Cerebellar cortex (tissue), 1 donor: ENCODE results near the gene PRR35.
"Not testable (repeated sequence)": the region's sequence is repeated elsewhere in the genome, so short reads cannot be mapped to it uniquely, and the experiment has no call there.

ENCODE experiments used
- DNase-seq: peaks from one replicate; pipeline ENCODE4 v3.0.0-alpha.2; 2015; ENCODE audit warnings: low spot score

PRR35 gene

GRCh38 chr16:593807-594206 lies 33.6 kb downstream of the PRR35 start:
- DNase-seq: no peak

GRCh38 chr16:595094-595528 lies 34.9 kb downstream of the PRR35 start:
- no peak for DNase-seq

DNA sequence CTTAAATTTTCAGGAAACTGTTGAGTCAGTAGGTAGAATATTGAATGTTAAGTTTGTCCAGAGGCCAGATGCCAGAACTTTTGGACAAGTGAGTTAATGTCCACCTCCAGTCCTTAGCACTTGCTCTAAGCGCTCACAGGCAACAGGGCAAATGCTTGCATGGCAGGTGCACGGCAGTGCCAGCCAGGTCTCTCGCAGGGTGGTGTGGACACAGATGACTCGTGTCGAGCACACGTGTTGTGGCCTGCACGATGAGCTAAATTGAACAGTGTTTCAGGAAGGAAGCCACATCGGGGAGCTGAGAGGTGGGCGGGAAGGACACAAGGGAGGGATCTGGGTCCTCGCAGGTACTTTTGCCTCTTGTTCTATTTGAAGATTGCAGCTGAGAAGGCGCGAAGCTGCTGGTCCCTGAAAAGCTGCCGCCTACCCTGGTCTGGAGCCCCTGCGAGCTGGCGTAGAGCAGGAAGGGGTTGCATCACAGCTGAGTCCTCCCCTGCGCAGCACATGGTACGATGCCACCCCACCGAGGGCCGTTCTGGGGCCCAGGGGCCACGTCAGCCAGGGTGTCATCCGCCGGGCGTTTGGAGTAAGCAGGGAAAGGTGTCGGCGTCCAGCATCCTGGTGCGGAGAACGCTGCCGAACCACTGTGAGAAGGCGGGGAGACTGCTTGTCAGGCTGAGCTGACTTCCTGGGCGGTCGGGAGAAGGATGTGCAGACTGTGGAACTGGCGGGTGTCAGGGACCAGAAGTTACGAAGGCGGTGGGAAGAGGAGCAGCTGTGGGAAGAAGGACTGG lies 35.9 kb downstream of the PRR35 start:
- peak; percentile 85 for DNase-seq

- no peak for DNase-seq
Observed at GRCh38 chr16:596736-597060, 36.5 kb downstream of the PRR35 start.

- not testable (repeated sequence) for DNase-seq
Observed at GRCh38 chr16:597655-598054, 37.5 kb downstream of the PRR35 start.

- peak; percentile 49 for DNase-seq
Observed at GRCh38 chr16:598823-599739, 38.9 kb downstream of the PRR35 start.

DNA sequence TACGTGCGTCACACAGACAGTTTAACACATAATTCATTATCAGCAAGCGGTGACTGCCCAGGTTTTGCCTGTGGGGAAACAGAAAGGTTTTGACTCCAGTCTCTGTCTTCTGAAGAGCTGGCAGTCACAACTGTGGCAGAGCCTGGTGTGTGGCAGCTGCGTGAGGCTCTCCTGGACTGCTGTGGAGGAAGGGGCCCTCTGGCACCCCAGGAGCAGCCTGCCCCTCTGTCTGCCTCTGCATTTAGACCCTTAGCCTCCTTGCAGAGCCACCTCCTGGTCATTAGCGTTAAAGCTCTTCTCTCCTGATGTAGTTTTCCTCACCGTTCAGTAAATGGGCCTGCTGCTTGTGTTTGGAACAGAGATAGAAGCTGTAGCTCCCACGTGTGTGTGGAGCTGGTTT lies 40.6 kb downstream of the PRR35 start:
- DNase-seq: peak; percentile 73

DNA sequence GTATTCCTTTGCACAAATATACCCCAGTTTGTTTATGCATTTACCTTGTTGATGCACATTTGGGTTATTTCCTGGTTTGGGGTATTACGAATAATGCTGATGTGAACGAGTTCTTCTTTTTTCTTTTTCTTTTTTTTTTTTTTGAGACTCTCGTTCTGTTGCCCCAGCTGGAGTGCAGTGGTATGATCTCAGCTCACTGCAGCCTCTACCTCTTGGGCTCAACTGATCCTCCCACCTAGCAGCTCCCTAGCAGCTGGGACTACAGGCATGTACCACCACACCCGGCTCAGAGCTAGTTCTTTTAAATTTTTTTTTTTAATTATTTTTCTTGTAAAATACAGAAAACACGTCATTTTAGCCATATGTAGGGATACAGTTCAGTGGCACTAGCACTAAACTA lies 43.7 kb downstream of the PRR35 start:
- no peak for DNase-seq

DNA sequence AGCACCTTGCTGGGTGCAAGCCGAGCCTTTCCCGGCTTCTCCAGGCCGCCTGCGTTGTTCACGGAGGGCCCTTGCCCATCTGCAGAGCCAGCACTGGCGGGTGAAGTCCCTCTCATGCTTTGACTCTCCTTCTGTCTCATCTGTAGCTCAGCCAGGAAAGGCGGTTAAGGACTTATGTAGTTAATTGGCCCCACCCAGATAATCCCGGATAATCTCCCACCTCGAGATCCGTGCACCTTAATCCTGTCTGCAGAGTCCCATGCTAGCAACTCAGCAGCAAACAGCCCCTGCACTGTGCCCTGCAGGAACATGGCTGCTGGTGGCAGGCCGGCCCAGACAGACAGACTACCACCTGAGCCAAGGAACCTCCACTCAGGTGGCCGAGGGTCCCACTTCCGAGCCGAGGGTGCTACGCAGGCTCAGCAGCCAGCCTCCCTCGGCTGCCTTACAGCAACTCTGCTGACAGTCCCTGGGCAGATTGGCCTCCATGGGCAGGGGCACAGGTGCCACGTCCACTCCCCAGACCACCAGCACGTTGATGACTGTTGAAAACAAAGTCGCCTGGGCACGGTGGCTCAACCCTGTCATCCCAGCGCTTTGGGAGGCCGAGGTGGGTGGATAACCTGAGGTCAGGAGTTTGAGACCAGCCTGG lies 46.6 kb downstream of the PRR35 start:
- peak; percentile 46 for DNase-seq

GRCh38 chr16:608019-608418 lies 47.8 kb downstream of the PRR35 start:
- no peak for DNase-seq

DNA sequence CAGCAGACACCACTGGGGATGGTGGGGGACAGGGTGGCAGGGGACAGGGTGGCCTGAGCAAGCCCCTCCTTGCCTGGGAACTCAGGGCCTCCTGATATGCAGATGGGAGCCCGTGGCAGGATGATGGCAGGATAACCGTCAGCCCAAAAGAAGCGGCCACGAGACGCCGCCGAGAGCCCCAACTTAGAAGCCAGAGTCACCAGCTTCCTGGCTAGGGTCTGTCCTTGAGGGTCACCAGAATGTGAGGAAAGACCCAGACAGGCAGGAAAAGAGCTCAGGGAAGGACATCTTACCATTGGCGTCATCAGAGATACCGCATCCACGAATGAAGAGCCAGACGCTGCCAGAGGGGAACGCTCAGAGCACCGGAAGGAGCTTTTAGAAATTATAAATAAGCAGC lies 49.1 kb downstream of the PRR35 start:
- no peak for DNase-seq

DNA sequence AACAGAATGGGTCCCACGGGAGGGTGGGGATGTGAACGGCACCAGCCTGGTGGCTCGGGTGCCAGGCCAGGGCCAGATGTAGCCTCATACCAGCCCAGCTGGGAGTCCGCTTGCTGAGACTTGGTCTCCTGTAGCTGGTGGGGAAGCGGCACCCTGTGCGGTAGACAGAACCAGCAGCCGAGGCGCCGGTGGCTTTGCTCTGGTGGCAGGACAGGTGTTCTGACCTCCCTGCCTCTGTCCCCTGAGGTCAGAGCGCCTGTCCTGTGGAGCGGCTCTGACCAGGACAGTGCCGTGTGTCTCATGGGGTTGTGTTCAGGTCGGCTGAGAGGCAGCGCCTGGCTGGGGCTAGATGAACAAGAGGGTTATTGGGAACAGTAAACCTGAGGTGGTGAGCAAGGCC lies 49.8 kb downstream of the PRR35 start:
- DNase-seq: no peak

DNA sequence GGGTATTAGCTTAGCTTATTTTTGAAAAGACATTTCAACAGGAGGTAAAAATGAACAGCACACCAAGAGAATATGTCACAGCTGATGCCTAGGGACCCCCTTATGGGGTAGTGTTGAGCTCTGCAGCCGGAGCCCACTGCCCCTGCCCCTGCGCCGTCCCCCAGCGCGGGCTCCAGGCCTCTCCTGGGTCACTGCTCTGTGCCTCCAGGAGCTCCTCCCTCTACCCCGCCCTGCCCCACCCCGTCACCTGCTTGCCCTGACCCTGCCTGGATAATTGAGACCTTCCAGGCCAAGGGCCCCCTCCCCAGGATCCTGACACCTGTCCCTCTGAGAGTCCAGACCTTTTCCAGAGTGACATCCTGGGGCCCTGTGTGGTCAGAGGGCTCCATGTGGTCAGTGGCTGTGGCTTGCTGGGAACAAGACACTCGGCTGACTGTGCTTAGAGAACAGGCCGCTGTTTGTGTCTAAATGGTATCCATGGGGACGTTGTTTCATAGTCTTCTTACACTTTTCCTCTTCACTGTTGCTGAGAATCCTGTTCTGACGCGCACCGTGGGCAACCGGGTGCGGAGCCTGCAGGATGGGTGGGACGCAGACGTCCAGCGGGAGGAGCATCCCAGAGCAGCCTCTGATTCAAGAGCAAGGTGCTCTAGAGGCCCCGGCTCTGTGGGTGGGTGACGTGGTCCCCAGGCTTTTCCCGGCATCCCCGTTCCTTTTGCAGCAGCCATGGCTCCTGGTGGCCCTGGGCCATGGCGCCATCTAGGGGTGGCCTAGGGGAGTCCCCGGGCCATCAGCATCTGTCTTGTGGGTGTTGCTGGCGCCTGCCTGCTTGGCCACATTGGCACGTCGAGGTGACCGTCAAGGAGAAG lies 50.6 kb downstream of the PRR35 start:
- peak; percentile 69 for DNase-seq

GRCh38 chr16:615122-615521 lies 54.9 kb downstream of the PRR35 start:
- no peak for DNase-seq
